ENCODE results near the gene BIN2.
A peak's percentile ranks its signal among the peaks of the same experiment; 100 is the strongest.

Gene BIN2

GRCh38 chr12:51253276-51253675 is 70.7 kb downstream of the BIN2 start:
- DNase-seq: no peak

GRCh38 chr12:51247523-51248206 is 76.3 kb downstream of the BIN2 start:
- no peak for DNase-seq

- peak; percentile 47 for DNase-seq
Observed at GRCh38 chr12:51246254-51246853, 77.6 kb downstream of the BIN2 start.

- no peak for DNase-seq
Observed at GRCh38 chr12:51245476-51246253, 78.3 kb downstream of the BIN2 start.

GRCh38 chr12:51244269-51244668 is 79.7 kb downstream of the BIN2 start:
- peak; percentile 7 for DNase-seq

GRCh38 chr12:51242876-51243275 is 81.1 kb downstream of the BIN2 start:
- DNase-seq: no peak

GRCh38 chr12:51242120-51242519 is 81.9 kb downstream of the BIN2 start:
- DNase-seq: no peak

- peak; percentile 54 for DNase-seq
Observed at GRCh38 chr12:51240971-51241370, 83.0 kb downstream of the BIN2 start.

GRCh38 chr12:51238510-51239334 is 85.3 kb downstream of the BIN2 start, which contains the start of gene DAZAP2:
Gene DAZAP2, plus strand, starts transcription at chr12:51238826. Its CDS starts 82 bp downstream, at chr12:51238908.
- DNase-seq: peak; percentile 94

GRCh38 chr12:51238037-51238509 is 85.9 kb downstream of the BIN2 start:
- no peak for DNase-seq

GRCh38 chr12:51234530-51234929 is 89.4 kb downstream of the BIN2 start:
- DNase-seq: no peak

- no peak for DNase-seq
Observed at GRCh38 chr12:51232642-51233041, 91.3 kb downstream of the BIN2 start.

Measured in fibroblast of skin of back (primary cell).